IPS DF 6.9 (cell line): Measurements from ENCODE around the gene CYTH4.

ENCODE experiments used
- DNase-seq: peaks from one replicate; pipeline ENCODE4 v3.0.0-alpha.2; 2013; ENCODE audit warnings: low read depth, low spot score
- H3K27ac ChIP-seq: one replicate; pipeline ENCODE4 v1.5.1; 2013; ENCODE audit warnings: low read length, control low read depth
- H3K27me3 ChIP-seq: 2 replicates; pipeline ENCODE4 v1.6.1; 2013; ENCODE audit warnings: mild to moderate bottlenecking, low read length; ENCODE audit not compliant: control insufficient read depth, insufficient read depth
- H3K36me3 ChIP-seq: 2 replicates; pipeline ENCODE4 v1.6.1; 2013; ENCODE audit warnings: low read length; ENCODE audit not compliant: control insufficient read depth, insufficient read depth
- H3K4me1 ChIP-seq: 2 replicates; pipeline ENCODE4 v1.6.1; 2013; ENCODE audit warnings: low read length; ENCODE audit not compliant: control insufficient read depth, insufficient read depth
- H3K4me3 ChIP-seq: 2 replicates; pipeline ENCODE4 v1.5.1; 2013; ENCODE audit warnings: mild to moderate bottlenecking, low read length
- H3K9me3 ChIP-seq: 2 replicates; pipeline ENCODE4 v1.6.1; 2013; ENCODE audit warnings: low read length, inconsistent platforms; ENCODE audit not compliant: control insufficient read depth, insufficient read depth
- WGBS: extraction: QIAGEN DNeasy Blood & Tissue Kit; methylation state at CpG from one replicate; pipeline ENCODE4 v1.1.7; 2013; ENCODE audit warnings: mixed read lengths, missing lambda C conversion rate; ENCODE audit not compliant: insufficient read length, insufficient coverage; 5-methylcytosine and 5-hydroxymethylcytosine counted together

CYTH4 gene

GRCh38 chr22:37291559-37292298 lies 9.4 kb downstream of the CYTH4 start:
- Histone ChIP-seq H3K4me3 (no peak overlapping the region), H3K27ac (no peak overlapping the region), H3K4me1 (peaks cover 3% of the 10 kb centered on the region; the same call in 1 of the 2 replicates), H3K27me3 (no peaks in the 10 kb centered on the region), H3K36me3 (no peaks in the 10 kb centered on the region), H3K9me3 (no peaks in the 10 kb centered on the region)
- no CpG with 5 or more reads among the region's 5 CpGs for WGBS
- no peak for DNase-seq

GRCh38 chr22:37292641-37293040 lies 10.3 kb downstream of the CYTH4 start:
- H3K27ac ChIP-seq, result no peak overlapping the region
- no peaks in the 10 kb centered on the region for H3K36me3 ChIP-seq
- H3K9me3 ChIP-seq, result no peaks in the 10 kb centered on the region
- DNase-seq, result no peak
- no CpG with 5 or more reads among the region's 13 CpGs for WGBS
- no peaks in the 10 kb centered on the region for H3K27me3 ChIP-seq
- H3K4me3 ChIP-seq, result no peak overlapping the region
- peaks cover 3% of the 10 kb centered on the region; the same call in 1 of the 2 replicates for H3K4me1 ChIP-seq

GRCh38 chr22:37293172-37293571 lies 10.9 kb downstream of the CYTH4 start:
- Histone ChIP-seq H3K4me3 (no peak overlapping the region), H3K27ac (no peak overlapping the region), H3K27me3 (no peaks in the 10 kb centered on the region), H3K9me3 (no peaks in the 10 kb centered on the region), H3K4me1 (peaks cover 3% of the 10 kb centered on the region; the same call in 1 of the 2 replicates), H3K36me3 (no peaks in the 10 kb centered on the region)
- no peak for DNase-seq
- no CpG with 5 or more reads among the region's 3 CpGs for WGBS

- DNase-seq, result no peak
- Histone ChIP-seq H3K9me3 (no peaks in the 10 kb centered on the region), H3K27ac (no peak overlapping the region), H3K4me3 (no peak overlapping the region), H3K36me3 (no peaks in the 10 kb centered on the region), H3K4me1 (peaks cover 3% of the 10 kb centered on the region; the same call in 1 of the 2 replicates), H3K27me3 (no peaks in the 10 kb centered on the region)
- WGBS, result no CpG with 5 or more reads among the region's 9 CpGs
Measured at GRCh38 chr22:37294747-37295146, 12.4 kb downstream of the CYTH4 start.

- no peaks in the 10 kb centered on the region for H3K36me3 ChIP-seq
- H3K4me1 ChIP-seq, result peaks cover 3% of the 10 kb centered on the region; the same call in 1 of the 2 replicates
- no peaks in the 10 kb centered on the region for H3K9me3 ChIP-seq
- no CpG with 5 or more reads among the region's 18 CpGs for WGBS
- no peak overlapping the region for H3K4me3 ChIP-seq
- no peak for DNase-seq
- H3K27me3 ChIP-seq, result no peaks in the 10 kb centered on the region
- H3K27ac ChIP-seq, result no peak overlapping the region
Measured at GRCh38 chr22:37295213-37295886, 13.0 kb downstream of the CYTH4 start.

GRCh38 chr22:37295946-37296345 lies 13.6 kb downstream of the CYTH4 start:
- Histone ChIP-seq H3K27ac (no peak overlapping the region), H3K27me3 (no peaks in the 10 kb centered on the region), H3K4me1 (peaks cover 3% of the 10 kb centered on the region; the same call in 1 of the 2 replicates), H3K36me3 (no peaks in the 10 kb centered on the region), H3K9me3 (no peaks in the 10 kb centered on the region), H3K4me3 (no peak overlapping the region)
- DNase-seq, result no peak
- WGBS, result no CpG with 5 or more reads among the region's 11 CpGs

GRCh38 chr22:37298748-37299495 lies 16.6 kb downstream of the CYTH4 start:
- Histone ChIP-seq H3K36me3 (no peaks in the 10 kb centered on the region), H3K27ac (no peak overlapping the region), H3K4me1 (peaks cover 3% of the 10 kb centered on the region; the same call in 1 of the 2 replicates), H3K27me3 (no peaks in the 10 kb centered on the region), H3K4me3 (no peak overlapping the region), H3K9me3 (no peaks in the 10 kb centered on the region)
- no CpG with 5 or more reads among the region's 17 CpGs for WGBS
- no peak for DNase-seq

GRCh38 chr22:37299969-37300509 lies 17.7 kb downstream of the CYTH4 start:
- no CpG with 5 or more reads among the region's 4 CpGs for WGBS
- no peak overlapping the region for H3K27ac ChIP-seq

GRCh38 chr22:37300551-37301017 lies 18.3 kb downstream of the CYTH4 start:
- no CpG with 5 or more reads among the region's 19 CpGs for WGBS
- H3K36me3 ChIP-seq, result no peaks in the 10 kb centered on the region
- no peak for DNase-seq
- peaks cover 2% of the 10 kb centered on the region; the same call in 1 of the 2 replicates for H3K4me1 ChIP-seq
- no peaks in the 10 kb centered on the region for H3K9me3 ChIP-seq
- no peaks in the 10 kb centered on the region for H3K27me3 ChIP-seq
- H3K4me3 ChIP-seq, result no peak overlapping the region
- no peak overlapping the region for H3K27ac ChIP-seq

More at GRCh38 chr22:37299969-37300509, 17.7 kb downstream of the CYTH4 start:
- Histone ChIP-seq H3K4me1 (peaks cover 4% of the 10 kb centered on the region), H3K4me3 (no peak overlapping the region), H3K36me3 (no peaks in the 10 kb centered on the region), H3K9me3 (no peaks in the 10 kb centered on the region), H3K27me3 (no peaks in the 10 kb centered on the region)
- DNase-seq, result no peak
